ENCODE data around the gene DYNLT4.

GRCh38 chr1:44792736-44793502 is 14.2 kb downstream of the DYNLT4 start:
- TF ChIP-seq CTCF (IDR thresholded peaks at IDR 0.05) (no peak), JUND (IDR thresholded peaks at IDR 0.05) (no peak)
